ENCODE results near the gene LYPD8. TPM values are rescaled to one million over a fixed set of nuclear protein-coding genes. Genes with fewer than 3 reads are reported as not detected.

LYPD8 gene
- total RNA-seq, 2 donors from 2014 or later = not detected

DNA sequence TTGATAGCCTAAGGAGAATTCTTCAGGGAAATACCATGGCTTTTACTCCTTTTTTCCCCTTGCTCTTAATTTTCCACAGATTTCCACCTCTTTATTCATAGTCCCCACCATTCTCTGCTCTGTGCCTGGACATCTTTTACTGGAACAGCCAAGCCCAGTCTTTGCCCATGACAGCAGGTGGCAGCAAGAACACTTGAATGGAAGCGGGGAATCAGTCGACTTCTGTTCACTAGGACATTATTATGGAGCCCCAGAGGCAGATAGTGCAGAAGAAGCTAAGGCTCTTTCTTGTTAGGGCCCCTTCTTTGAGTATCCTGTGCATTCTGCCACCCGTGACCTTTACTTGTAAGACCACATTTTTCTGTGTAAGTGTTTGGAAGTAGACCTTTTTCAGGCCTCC lies 59.3 kb downstream of the LYPD8 start:
- Mint-ChIP-seq H3K27ac (no peak overlapping the region), H3K4me3 (no peak overlapping the region), H3K4me1 (no peaks in the 10 kb centered on the region), H3K9me3 (peaks cover 83% of the 10 kb centered on the region), H3K27me3 (ENCODE audit: insufficient read depth) (no peaks in the 10 kb centered on the region), H3K36me3 (ENCODE audit: low read depth) (peaks cover 3% of the 10 kb centered on the region)
- no peak overlapping the region for H3K9ac ChIP-seq (ENCODE audit: extremely low read depth, low read length, poor library complexity, severe bottlenecking)
- TF ChIP-seq, protein P1, sequence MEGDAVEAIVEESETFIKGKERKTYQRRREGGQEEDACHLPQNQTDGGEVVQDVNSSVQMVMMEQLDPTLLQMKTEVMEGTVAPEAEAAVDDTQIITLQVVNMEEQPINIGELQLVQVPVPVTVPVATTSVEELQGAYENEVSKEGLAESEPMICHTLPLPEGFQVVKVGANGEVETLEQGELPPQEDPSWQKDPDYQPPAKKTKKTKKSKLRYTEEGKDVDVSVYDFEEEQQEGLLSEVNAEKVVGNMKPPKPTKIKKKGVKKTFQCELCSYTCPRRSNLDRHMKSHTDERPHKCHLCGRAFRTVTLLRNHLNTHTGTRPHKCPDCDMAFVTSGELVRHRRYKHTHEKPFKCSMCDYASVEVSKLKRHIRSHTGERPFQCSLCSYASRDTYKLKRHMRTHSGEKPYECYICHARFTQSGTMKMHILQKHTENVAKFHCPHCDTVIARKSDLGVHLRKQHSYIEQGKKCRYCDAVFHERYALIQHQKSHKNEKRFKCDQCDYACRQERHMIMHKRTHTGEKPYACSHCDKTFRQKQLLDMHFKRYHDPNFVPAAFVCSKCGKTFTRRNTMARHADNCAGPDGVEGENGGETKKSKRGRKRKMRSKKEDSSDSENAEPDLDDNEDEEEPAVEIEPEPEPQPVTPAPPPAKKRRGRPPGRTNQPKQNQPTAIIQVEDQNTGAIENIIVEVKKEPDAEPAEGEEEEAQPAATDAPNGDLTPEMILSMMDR (conservative IDR thresholded peaks at IDR 0.05) = no peak
- peaks cover 73% of the 10 kb centered on the region for H3K9me3 ChIP-seq (ENCODE audit: control insufficient read depth, low read length)
- H3K4me1 ChIP-seq (ENCODE audit: control insufficient read depth, insufficient read depth, low read length) = no peaks in the 10 kb centered on the region
- H3K4me3 ChIP-seq (ENCODE audit: low read length) = no peak overlapping the region
- no peaks in the 10 kb centered on the region for H3K36me3 ChIP-seq (ENCODE audit: control insufficient read depth, insufficient read depth, low read length)
- WGBS, 2 experiments (ENCODE audit: insufficient coverage in 1 of 2, insufficient read length in 1 of 2) = 47 to 56% methylated on average over 3 of the region's 3 CpGs
- no peaks in the 10 kb centered on the region for H3K27me3 ChIP-seq (ENCODE audit: control insufficient read depth, insufficient read depth, low read length, poor library complexity, severe bottlenecking)
- no peak for DNase-seq
- no peak overlapping the region for H3K27ac ChIP-seq (ENCODE audit: low read depth, low read length)

DNA sequence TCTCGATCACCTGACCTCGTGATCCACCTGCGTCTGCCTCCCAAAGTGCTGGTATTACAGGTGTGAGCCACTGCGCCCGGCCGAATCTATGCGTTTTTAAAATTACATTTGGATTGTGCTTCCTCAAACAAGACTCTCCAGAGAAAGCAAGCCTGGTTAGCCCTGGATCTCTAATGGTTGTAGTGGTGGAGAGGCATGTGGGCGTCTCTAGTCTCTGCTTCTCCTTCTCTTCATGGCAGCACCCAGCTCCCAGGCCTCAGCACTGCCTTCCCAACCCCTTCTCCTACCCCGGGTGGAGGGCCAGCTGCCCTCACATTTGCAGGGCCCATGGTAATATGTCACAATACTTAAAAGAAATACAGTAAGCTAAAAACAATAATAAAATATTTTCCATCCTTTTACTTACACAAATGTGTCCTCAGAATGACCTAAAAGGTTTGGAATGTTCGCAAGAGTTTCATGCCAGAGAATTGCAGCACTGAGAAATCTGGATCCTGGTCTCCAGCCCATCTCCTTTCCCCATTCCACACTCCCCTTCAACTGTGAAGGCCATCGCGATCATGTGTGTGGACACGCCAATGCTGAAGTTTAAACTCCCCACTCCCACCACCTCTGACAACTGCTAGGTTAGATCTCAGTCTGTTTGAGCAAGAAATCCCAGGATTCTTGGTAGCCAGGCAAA lies 60.0 kb downstream of the LYPD8 start:
- H3K4me3 Mint-ChIP-seq = no peak overlapping the region
- H3K27ac Mint-ChIP-seq = no peak overlapping the region
- no peak overlapping the region for H3K27ac ChIP-seq (ENCODE audit: low read depth, low read length)
- H3K9ac ChIP-seq (ENCODE audit: extremely low read depth, low read length, poor library complexity, severe bottlenecking) = no peak overlapping the region
- peaks cover 73% of the 10 kb centered on the region for H3K9me3 ChIP-seq (ENCODE audit: control insufficient read depth, low read length)
- H3K36me3 ChIP-seq (ENCODE audit: control insufficient read depth, insufficient read depth, low read length) = no peaks in the 10 kb centered on the region
- peaks cover 89% of the 10 kb centered on the region for H3K9me3 Mint-ChIP-seq
- H3K27me3 Mint-ChIP-seq (ENCODE audit: insufficient read depth) = no peaks in the 10 kb centered on the region
- H3K27me3 ChIP-seq (ENCODE audit: control insufficient read depth, insufficient read depth, low read length, poor library complexity, severe bottlenecking) = no peaks in the 10 kb centered on the region
- TF ChIP-seq, protein P1 (conservative IDR thresholded peaks at IDR 0.05) = no peak
- peaks cover 3% of the 10 kb centered on the region for H3K36me3 Mint-ChIP-seq (ENCODE audit: low read depth)
- H3K4me3 ChIP-seq (ENCODE audit: low read length) = no peak overlapping the region
- DNase-seq = no peak
- WGBS, 2 experiments (ENCODE audit: insufficient coverage in 1 of 2, insufficient read length in 1 of 2) = 86 to 87% methylated on average over 8 to 13 of the region's 13 CpGs
- no peaks in the 10 kb centered on the region for H3K4me1 Mint-ChIP-seq
- no peaks in the 10 kb centered on the region for H3K4me1 ChIP-seq (ENCODE audit: control insufficient read depth, insufficient read depth, low read length)

DNA sequence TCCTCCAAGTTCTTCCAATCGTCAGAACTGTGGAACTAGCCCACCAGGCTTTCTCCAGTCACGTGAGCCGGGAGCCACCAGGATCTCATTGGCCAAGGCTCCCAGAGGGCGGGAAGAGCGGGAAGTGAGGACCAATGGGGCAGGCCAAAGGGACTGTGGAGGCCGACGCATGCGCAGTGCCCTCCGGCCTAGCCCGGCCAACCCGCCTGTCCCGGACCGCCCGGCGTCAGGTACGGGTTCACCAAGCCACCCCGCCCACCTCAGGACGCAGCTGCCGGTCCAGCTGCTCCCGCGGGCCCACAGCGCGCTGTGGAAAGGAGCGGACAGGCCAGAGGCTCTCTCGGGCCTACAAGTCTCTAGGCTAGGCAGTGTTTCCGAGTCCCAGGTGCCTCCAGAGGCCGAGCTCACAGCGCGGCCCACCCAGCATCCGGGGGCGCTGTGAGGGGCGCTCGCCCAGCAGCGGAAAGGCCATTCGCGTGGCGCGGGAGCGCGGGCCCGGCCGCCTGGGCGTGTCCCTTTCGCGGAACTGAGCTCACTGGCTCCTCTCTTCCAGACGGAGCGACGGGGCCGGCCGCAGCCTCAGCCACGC lies 63.9 kb downstream of the LYPD8 start:
- peaks cover 3% of the 10 kb centered on the region for H3K36me3 Mint-ChIP-seq (ENCODE audit: low read depth)
- DNase-seq = no peak

More for the DNA sequence above, 63.9 kb downstream of the LYPD8 start:
- Histone ChIP-seq H3K9ac (ENCODE audit: extremely low read depth, low read length, poor library complexity, severe bottlenecking) (no peak overlapping the region), H3K36me3 (ENCODE audit: control insufficient read depth, insufficient read depth, low read length) (no peaks in the 10 kb centered on the region), H3K9me3 (ENCODE audit: control insufficient read depth, low read length) (peaks cover 74% of the 10 kb centered on the region), H3K4me1 (ENCODE audit: control insufficient read depth, insufficient read depth, low read length) (no peaks in the 10 kb centered on the region), H3K4me3 (ENCODE audit: low read length) (no peak overlapping the region), H3K27me3 (ENCODE audit: control insufficient read depth, insufficient read depth, low read length, poor library complexity, severe bottlenecking) (no peaks in the 10 kb centered on the region), H3K27ac (ENCODE audit: low read depth, low read length) (no peak overlapping the region)
- H3K9me3 Mint-ChIP-seq = peaks cover 86% of the 10 kb centered on the region
- TF ChIP-seq, protein P1 (conservative IDR thresholded peaks at IDR 0.05) = no peak
- H3K4me3 Mint-ChIP-seq = no peak overlapping the region
- 89 to 94% methylated on average over 38 to 51 of the region's 51 CpGs for WGBS, 2 experiments (ENCODE audit: insufficient coverage in 1 of 2, insufficient read length in 1 of 2)
- no peaks in the 10 kb centered on the region for H3K4me1 Mint-ChIP-seq
- H3K27me3 Mint-ChIP-seq (ENCODE audit: insufficient read depth) = no peaks in the 10 kb centered on the region
- H3K27ac Mint-ChIP-seq = no peak overlapping the region

Other genes with a start within 250 kb of the LYPD8 start
- gene OR2G6, start 247.7 kb downstream of the LYPD8 start, total RNA-seq = not detected
- gene OR2T29, start 193.0 kb downstream of the LYPD8 start, total RNA-seq = not detected
- not detected for gene OR2T34, start 181.0 kb downstream of the LYPD8 start, total RNA-seq
- not detected for gene OR2T10, start 158.1 kb downstream of the LYPD8 start, total RNA-seq
- gene OR2T11, start 120.7 kb downstream of the LYPD8 start, total RNA-seq = not detected
- not detected for gene OR2T35, start 110.5 kb downstream of the LYPD8 start, total RNA-seq
- gene OR2T27, start 100.2 kb downstream of the LYPD8 start, total RNA-seq = not detected
- gene OR14I1, start 53.0 kb downstream of the LYPD8 start, total RNA-seq = not detected
- gene SH3BP5L, start 70.2 kb upstream of the LYPD8 start, total RNA-seq = 10 to 100 TPM; 27.2 to 30.2 TPM
- gene ZNF672, start 82.5 kb upstream of the LYPD8 start, total RNA-seq = 10 to 100 TPM; 33.6 to 40.5 TPM
- gene ZNF692, start 103.3 kb upstream of the LYPD8 start, total RNA-seq = 10 to 100 TPM; 47.6 to 50.3 TPM
- 1 to 10 TPM; 4.8 to 7.5 TPM for gene PGBD2, start 150.5 kb upstream of the LYPD8 start, total RNA-seq

Data from endodermal cell (in vitro differentiated cells).